K562 (cell line): ENCODE measurements around the gene SAMD8. TPM values are rescaled to one million over a fixed set of nuclear protein-coding genes. Genes with fewer than 3 reads are reported as not detected.

Experiments
- BHLHE40 ChIP-seq: IDR thresholded peaks from 2 replicates; pipeline ENCODE4 v1.6.1; 2011; ENCODE audit warnings: low read length, improper control_type of control experiment
- BRD4 ChIP-seq: fragments of 200-600 bp; sonication (generic); IDR thresholded peaks from 2 replicates; pipeline ENCODE4 v1.6.1; 2017; ENCODE audit warnings: inconsistent platforms
- DIDO1 ChIP-seq: fragments of 450-650 bp; IDR thresholded peaks from 2 replicates; pipeline ENCODE4 v1.6.1; 2016; ENCODE audit warnings: low read depth, missing biosample characterization, missing genetic modification characterization
- HEY1 ChIP-seq: fragments of 250-450 bp; sonication (Bioruptor Pico); IDR thresholded peaks from 2 replicates; pipeline ENCODE4 v1.5.0; 2020; ENCODE audit warnings: mild to moderate bottlenecking, moderate library complexity, borderline replicate concordance
- HMG20A ChIP-seq: fragments of 450-650 bp; formaldehyde crosslinking; conservative IDR thresholded peaks from 2 replicates; pipeline ENCODE4 v1.4.0; 2020; ENCODE audit warnings: mild to moderate bottlenecking, mixed read lengths
- MAFG ChIP-seq: fragments of 450-650 bp; conservative IDR thresholded peaks from 2 replicates; pipeline ENCODE4 v1.6.1; 2016; ENCODE audit warnings: missing genetic modification characterization, missing compliant biosample characterization
- MTA1 ChIP-seq: fragments of 450-650 bp; IDR thresholded peaks from 2 replicates; pipeline ENCODE4 v1.6.1; 2017; ENCODE audit warnings: borderline replicate concordance
- NFRKB ChIP-seq: fragments of 450-650 bp; IDR thresholded peaks from 2 replicates; pipeline ENCODE4 v1.6.1; 2016; ENCODE audit warnings: low read depth
- NR2C1 ChIP-seq, 2 experiments: fragments of 450-650 bp; IDR thresholded peaks; 2 replicates each; pipeline ENCODE4 v1.6.1; 2017; ENCODE audit warnings: mild to moderate bottlenecking in 2 of 2, antibody characterized with exemption in 1 of 2, inconsistent platforms in 1 of 2, missing compliant biosample characterization in 1 of 2, missing genetic modification characterization in 1 of 2
- PCBP2 ChIP-seq: fragments of 200-400 bp; formaldehyde crosslinking; IDR thresholded peaks from 2 replicates; pipeline ENCODE4 v1.6.1; 2018; ENCODE audit warnings: low read length, low read depth, mild to moderate bottlenecking, moderate library complexity; ENCODE audit not compliant: poor library complexity, severe bottlenecking
- PPARD ChIP-seq: fragments of 250-450 bp; sonication (Bioruptor Pico); IDR thresholded peaks from 2 replicates; pipeline ENCODE4 v1.8.0; 2022; ENCODE audit warnings: inconsistent platforms, mild to moderate bottlenecking, moderate library complexity
- SREBF2 ChIP-seq: sonication (generic); formaldehyde crosslinking; IDR thresholded peaks from 2 replicates; pipeline ENCODE4 v1.4.0; 2020; ENCODE audit warnings: mild to moderate bottlenecking, missing genetic modification reagents
- SRSF3 ChIP-seq: fragments of 200-400 bp; formaldehyde crosslinking; IDR thresholded peaks from 2 replicates; pipeline ENCODE4 v1.6.1; 2016; ENCODE audit warnings: mild to moderate bottlenecking, low read length, moderate library complexity; ENCODE audit not compliant: insufficient read depth
- TFE3 ChIP-seq: fragments of 450-650 bp; formaldehyde crosslinking; IDR thresholded peaks from 2 replicates; pipeline ENCODE4 v1.4.0; 2020; ENCODE audit warnings: mild to moderate bottlenecking, mixed read lengths
- ZBTB8A ChIP-seq: fragments of 450-650 bp; IDR thresholded peaks from 2 replicates; pipeline ENCODE4 v1.6.1; 2018; ENCODE audit warnings: mild to moderate bottlenecking, moderate library complexity; ENCODE audit not compliant: partially characterized antibody
- ZNF197 ChIP-seq: fragments of 200-800 bp; sonication (Bioruptor generic); IDR thresholded peaks from 2 replicates; pipeline ENCODE4 v1.6.1; 2016; ENCODE audit warnings: low read depth, missing genetic modification characterization, missing compliant biosample characterization
- polyA plus RNA-seq, 8 experiments: library from polyadenylated mRNA; depleted of rRNA in 4 of 8; stranded (reverse) in 5 of 8; unstranded in 3 of 8; fragments of >200 nt; fragmentation: Nextera tagmentation in 2 of 8; fragmentation: Illumina TruSeq in 1 of 8; extraction: Ambion mirVana in 2 of 8; extraction: Trizol in 1 of 8; gene quantifications; 2 replicates each; pipeline versions ENCODE4 v1.2.1 to v1.2.3, GENCODE V29; 2011 to 2014; ENCODE audit warnings: inconsistent platforms in 1 of 8, missing spikeins in 1 of 8
- total RNA-seq, 7 experiments: library from RNA; depleted of rRNA in 6 of 7; stranded (reverse); fragments of >200 nt in 6 of 7; fragmentation: Illumina TruSeq in 2 of 7; extraction: Trizol in 2 of 7; gene quantifications; 2 replicates each; pipeline versions ENCODE4 v1.2.1 to v1.2.3, GENCODE V29; 2011 to 2021; ENCODE audit warnings: low replicate concordance in 1 of 7
- TF ChIP-seq, protein P1 (sequence below): fragments of 450-650 bp; formaldehyde crosslinking; IDR thresholded peaks from 2 replicates; pipeline ENCODE4 v1.4.0; 2020; ENCODE audit warnings: mild to moderate bottlenecking, moderate library complexity
- TF ChIP-seq, protein P2 (sequence below): fragments of 450-650 bp; IDR thresholded peaks from 2 replicates; pipeline ENCODE4 v1.6.1; 2016; ENCODE audit warnings: borderline replicate concordance
- TF ChIP-seq, protein P3 (sequence below): fragments of 450-650 bp; conservative IDR thresholded peaks from 2 replicates; pipeline ENCODE4 v1.6.1; 2016; ENCODE audit warnings: missing genetic modification characterization, low read depth, mild to moderate bottlenecking, missing compliant biosample characterization, moderate library complexity
- TF ChIP-seq, protein P4 (sequence below), 3 experiments: fragments of 200-800 bp in 1 of 3; sonication (Bioruptor generic) in 1 of 3; sonication (generic) in 1 of 3; formaldehyde crosslinking in 1 of 3; IDR thresholded peaks; 2 replicates each; pipeline versions ENCODE4 v1.6.1 to v1.8.0; 2016 to 2022; ENCODE audit warnings: mild to moderate bottlenecking in 2 of 3, missing compliant biosample characterization in 2 of 3, missing genetic modification characterization in 2 of 3, missing genetic modification reagents in 1 of 3

The SAMD8 gene
- total and polyA plus RNA-seq, 9 of the 15 experiments (the other 6 are each of a cell fraction or from before 2014, with no cell fraction given): 2.7 to 16.1 (median 6.2) TPM

DNA sequence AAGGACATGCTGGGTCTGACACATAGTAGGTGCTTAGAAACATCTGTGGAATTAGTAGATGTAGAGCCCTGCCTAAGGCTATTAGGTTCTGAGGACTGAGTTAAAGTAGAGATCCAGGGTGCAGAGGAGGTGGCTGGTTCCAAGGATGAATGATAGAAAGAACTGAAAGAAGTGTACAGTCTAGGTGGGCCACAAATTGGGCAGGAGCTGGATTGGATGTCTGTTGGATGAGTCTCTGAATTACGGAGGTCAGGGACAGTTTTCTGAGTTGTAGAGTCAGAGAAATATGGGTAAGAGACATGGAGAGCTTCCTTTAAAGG lies 2.0 kb upstream of the SAMD8 start (continued):
- TF ChIP-seq, protein P1, sequence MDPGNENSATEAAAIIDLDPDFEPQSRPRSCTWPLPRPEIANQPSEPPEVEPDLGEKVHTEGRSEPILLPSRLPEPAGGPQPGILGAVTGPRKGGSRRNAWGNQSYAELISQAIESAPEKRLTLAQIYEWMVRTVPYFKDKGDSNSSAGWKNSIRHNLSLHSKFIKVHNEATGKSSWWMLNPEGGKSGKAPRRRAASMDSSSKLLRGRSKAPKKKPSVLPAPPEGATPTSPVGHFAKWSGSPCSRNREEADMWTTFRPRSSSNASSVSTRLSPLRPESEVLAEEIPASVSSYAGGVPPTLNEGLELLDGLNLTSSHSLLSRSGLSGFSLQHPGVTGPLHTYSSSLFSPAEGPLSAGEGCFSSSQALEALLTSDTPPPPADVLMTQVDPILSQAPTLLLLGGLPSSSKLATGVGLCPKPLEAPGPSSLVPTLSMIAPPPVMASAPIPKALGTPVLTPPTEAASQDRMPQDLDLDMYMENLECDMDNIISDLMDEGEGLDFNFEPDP (CRISPR knock-in tag): no peak
- no peak for TF ChIP-seq PPARD (CRISPR knock-in tag)
- no peak for TF ChIP-seq HMG20A (CRISPR knock-in tag)
- TF ChIP-seq MAFG (tag): no peak
- TF ChIP-seq NR2C1 (IDR thresholded peaks at IDR 0.05): no peak
- peak; percentile 24; the same call in 1 of the 2 replicates for TF ChIP-seq NR2C1 (tag; IDR thresholded peaks at IDR 0.05)
- no peak for TF ChIP-seq ZBTB8A
- TF ChIP-seq, protein P2, sequence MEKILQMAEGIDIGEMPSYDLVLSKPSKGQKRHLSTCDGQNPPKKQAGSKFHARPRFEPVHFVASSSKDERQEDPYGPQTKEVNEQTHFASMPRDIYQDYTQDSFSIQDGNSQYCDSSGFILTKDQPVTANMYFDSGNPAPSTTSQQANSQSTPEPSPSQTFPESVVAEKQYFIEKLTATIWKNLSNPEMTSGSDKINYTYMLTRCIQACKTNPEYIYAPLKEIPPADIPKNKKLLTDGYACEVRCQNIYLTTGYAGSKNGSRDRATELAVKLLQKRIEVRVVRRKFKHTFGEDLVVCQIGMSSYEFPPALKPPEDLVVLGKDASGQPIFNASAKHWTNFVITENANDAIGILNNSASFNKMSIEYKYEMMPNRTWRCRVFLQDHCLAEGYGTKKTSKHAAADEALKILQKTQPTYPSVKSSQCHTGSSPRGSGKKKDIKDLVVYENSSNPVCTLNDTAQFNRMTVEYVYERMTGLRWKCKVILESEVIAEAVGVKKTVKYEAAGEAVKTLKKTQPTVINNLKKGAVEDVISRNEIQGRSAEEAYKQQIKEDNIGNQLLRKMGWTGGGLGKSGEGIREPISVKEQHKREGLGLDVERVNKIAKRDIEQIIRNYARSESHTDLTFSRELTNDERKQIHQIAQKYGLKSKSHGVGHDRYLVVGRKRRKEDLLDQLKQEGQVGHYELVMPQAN: 0 out of 2 replicates have a peak, but pooled peaks have one; percentile 14
- TF ChIP-seq HEY1: no peak
- TF ChIP-seq, protein P3, sequence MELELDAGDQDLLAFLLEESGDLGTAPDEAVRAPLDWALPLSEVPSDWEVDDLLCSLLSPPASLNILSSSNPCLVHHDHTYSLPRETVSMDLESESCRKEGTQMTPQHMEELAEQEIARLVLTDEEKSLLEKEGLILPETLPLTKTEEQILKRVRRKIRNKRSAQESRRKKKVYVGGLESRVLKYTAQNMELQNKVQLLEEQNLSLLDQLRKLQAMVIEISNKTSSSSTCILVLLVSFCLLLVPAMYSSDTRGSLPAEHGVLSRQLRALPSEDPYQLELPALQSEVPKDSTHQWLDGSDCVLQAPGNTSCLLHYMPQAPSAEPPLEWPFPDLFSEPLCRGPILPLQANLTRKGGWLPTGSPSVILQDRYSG (tag): no peak
- peak; percentile 22; the same call in 1 of the 2 replicates for TF ChIP-seq DIDO1 (tag)
- no peak for TF ChIP-seq TFE3 (CRISPR knock-in tag)
- TF ChIP-seq ZNF197 (CRISPR knock-in tag): no peak
- TF ChIP-seq BRD4: 0 out of 2 replicates have a peak, but pooled peaks have one; percentile 19
- peak; percentile 8; the same call in 1 of the 2 replicates for TF ChIP-seq MTA1
- TF ChIP-seq, protein P4, sequence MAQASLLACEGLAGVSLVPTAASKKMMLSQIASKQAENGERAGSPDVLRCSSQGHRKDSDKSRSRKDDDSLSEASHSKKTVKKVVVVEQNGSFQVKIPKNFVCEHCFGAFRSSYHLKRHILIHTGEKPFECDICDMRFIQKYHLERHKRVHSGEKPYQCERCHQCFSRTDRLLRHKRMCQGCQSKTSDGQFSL (CRISPR knock-in tag; IDR thresholded peaks at IDR 0.05): no peak
- TF ChIP-seq, protein P4 (tag; IDR thresholded peaks at IDR 0.05): peak in 1 of 2 experiments; percentile 42; a peak in 1 of 4 replicates
- TF ChIP-seq SREBF2 (CRISPR knock-in tag): no peak
- no peak for TF ChIP-seq SRSF3
- TF ChIP-seq NFRKB: peak; percentile 67; the same call in 1 of the 2 replicates
- no peak for TF ChIP-seq BHLHE40
- TF ChIP-seq PCBP2: no peak
